Stimulated activated CD4-positive, alpha-beta T cell treated with anti-CD3 and anti-CD28 coated beads, Interleukin-4, amount 100 ng/mL, for 48 hours (primary cell): Measurements from ENCODE around the gene TEN1.

Source experiments
- DNase-seq, 2 donors: peaks; one replicate each; pipeline ENCODE4 v3.0.0-alpha.2; 2020; ENCODE audit warnings: low read depth in 2 of 2

The TEN1 gene

GRCh38 chr17:76005263-76006149 lies 26.5 kb downstream of the TEN1 start:
- peak; percentile 81 to 93 for DNase-seq

DNA sequence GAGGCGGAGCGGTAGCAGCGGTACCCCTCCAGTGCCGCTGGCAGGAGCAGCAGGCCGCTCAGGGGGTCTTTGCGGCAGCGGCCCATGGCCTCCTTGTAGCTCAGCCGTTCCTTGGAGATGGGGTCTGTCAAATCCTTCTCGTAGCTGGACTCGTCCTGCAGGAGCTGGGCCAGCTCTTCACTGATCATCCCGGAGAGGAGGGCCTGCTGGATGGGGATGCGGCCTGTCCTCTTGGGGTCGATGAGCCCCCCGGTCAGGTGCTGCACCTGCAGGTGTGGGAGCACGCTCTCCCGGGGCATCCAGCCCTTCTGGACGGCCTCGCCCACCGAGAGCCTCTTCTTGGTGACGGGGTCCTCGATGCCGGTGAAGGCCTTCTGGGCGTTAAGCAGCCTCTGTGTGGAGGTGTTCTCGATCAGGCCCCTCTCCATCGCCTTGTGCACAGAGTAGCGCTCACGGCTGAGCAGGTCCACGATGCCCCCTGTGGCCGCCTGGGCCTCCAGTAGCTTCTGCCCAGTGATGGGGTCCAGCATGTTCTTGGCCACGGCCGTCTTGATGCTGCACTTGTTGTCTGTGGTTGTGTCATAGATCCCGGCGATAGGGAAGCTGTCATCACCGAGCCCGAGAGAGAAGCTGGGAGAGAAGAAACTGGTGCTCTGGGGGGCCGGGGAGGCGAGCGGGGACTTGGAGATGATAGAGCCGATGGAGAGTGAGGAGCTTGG lies 28.2 kb downstream of the TEN1 start:
- DNase-seq = no peak

DNA sequence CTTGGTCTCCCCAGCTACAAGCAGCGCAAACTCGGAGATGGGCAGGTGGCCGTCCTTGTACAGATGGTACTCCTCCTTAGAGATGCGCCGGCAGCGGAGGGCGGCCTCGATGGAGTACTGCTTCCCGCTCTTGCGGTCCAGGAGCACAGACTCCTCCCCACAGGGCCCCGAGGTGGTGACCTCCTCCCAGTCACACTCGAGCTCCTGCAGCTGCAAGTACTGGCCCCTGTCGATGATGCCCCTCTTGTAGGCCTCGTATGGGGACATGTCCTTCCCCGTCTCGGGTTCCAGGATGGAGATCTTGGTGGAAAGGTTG lies 28.8 kb downstream of the TEN1 start:
- no peak for DNase-seq

- DNase-seq = no peak
Observed at GRCh38 chr17:76008208-76008607, 29.2 kb downstream of the TEN1 start.

DNA sequence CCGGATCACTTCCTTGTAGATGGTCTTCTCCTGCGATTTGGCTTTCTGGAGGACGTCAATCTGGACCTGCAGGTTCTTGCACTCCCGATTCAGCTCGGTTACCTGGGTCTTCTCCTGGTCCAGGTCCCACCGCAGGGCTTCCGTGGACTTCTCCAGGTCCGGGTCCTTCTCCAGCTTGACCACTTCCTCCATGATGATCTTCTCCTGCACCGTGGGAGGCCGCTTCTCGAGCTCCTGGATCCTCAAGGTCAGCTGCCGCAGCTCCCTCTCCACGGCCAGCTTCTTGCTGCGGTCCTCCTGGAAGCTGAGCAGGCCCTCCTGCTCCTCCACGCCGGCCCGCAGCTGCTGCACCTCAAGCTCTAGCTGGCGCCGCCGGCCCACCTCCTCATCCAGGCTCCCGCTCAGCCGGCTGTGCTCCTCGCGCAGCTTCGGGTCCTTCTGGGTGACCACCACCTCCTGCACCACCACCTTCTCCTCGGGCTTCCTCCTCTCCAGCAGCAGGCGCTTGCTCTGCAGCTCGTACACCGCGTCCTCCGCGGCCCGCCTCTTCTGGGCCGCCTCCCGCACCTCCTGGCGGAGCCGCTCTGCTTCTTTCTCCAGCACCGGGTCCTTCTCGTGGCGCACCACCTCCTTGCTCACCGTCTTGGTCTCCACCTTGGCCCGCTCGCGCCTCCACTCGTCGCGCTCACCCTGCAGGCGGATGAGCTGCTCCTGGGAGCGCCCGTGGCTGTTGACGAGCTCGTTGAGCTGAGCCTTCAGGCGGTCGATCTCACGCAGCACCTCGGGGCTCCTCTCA lies 29.8 kb downstream of the TEN1 start:
- DNase-seq = no peak

GRCh38 chr17:76009447-76009846 lies 30.4 kb downstream of the TEN1 start:
- DNase-seq = no peak

- no peak for DNase-seq
Observed at GRCh38 chr17:76009969-76010661, 31.1 kb downstream of the TEN1 start.

DNA sequence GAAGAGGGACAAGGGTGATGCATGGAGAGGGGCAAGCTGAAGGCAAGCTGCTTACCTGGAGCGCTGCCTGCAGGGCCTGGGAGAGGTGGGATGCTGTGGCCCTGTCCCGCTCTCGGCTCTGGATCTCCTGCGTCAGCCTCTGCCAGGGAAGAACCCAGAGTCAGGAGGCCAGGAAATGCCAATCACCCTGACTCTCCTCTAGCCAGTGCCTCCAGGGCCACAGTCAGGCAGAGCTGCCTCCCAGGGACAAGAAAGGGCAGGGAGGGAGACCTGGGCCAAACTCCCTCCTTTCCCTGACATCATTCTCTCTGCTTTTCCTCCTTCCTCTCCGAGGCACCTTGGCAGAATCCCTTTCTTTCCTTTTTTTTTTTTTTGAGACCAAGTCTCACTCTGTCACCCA lies 32.9 kb downstream of the TEN1 start:
- DNase-seq = no peak

DNA sequence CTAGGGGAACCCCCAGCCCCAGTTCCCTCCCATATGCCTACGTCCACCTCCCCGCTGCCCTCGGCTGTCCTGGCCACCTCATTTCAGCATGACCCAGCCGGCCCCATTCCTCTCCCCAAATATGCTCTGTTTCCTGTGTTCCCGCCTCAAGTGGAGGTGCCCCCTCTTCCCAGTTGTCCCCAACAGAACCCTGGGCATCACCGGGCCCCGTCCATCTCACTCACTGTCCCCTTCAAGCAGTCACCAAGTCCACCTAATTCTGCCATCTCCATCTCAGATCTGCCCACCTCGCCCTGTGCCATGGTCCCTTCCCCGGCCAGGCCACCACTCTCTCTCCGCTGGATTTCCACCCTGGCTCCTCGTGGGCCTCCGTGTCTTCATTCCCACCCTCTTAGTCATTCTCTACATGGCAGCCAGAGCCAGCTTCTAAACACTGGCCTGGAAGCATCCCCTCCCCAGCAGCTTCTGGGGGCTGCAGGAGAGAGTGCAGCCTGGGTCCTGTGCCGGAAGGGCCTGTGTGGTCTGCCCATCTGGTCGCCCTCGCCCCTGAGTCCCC lies 34.4 kb downstream of the TEN1 start:
- no peak for DNase-seq

DNA sequence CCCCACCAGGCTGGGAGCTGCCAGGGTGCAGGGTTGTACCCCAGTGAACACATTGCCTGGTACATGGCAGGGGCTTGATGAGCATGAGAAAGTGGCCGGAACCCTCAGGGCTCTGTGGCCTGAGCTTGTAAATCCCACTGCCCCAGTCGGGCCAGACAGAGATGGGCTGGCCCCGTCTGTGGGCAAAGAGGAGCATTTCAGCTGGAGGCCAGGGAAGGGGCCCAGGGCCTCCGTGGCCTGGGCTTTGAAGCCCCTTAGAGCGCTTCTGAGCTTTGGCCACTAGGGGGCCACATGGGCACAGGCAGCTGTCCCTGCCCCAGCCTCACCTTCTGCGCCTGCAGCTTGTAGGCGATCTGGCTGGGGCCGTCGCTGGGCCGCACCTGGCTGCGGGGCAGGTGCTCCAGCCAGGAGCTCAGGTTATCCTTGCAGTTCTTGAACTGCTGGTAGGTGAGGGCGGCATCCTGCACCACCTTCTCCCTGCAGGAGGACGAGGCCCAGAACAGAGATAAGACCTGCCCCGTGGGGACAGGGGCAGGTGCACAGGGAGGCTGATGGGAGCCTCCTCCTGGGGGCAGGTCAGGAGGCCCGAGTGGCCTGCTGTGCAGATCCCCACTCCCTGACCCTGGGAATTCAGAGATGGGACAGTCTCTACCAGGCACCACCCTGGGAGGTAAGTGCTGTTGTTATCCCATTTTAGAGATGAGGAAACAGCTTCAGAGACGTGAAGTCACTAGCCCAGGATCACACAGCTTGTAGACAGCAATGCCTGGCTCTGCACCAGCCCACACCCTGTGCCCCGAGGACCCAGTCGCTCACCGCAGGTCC lies 35.3 kb downstream of the TEN1 start:
- DNase-seq = peak; percentile 66

DNA sequence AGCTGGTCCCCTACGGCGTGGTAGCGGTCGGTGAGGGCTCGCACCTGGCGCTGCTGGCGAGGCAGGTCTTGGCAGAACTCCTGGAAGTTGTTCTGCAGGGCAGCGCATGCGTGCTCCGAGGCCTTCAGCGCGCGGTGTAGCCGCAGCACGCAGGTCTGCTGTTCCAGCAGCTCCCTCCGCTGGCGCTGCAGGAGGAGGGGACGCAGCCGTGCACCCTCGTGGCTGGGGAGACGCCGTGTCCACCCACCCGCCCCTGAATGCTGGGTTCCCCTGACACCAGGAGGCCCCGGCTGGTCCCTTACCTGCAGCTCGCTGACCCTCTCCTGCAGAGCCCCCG lies 35.9 kb downstream of the TEN1 start:
- DNase-seq = no peak

GRCh38 chr17:76017481-76018339 lies 38.7 kb downstream of the TEN1 start:
- DNase-seq = no peak

- DNase-seq = no peak
Observed at GRCh38 chr17:76018340-76018680, 39.3 kb downstream of the TEN1 start.

- DNase-seq = no peak
Observed at GRCh38 chr17:76018801-76019200, 39.8 kb downstream of the TEN1 start.

DNA sequence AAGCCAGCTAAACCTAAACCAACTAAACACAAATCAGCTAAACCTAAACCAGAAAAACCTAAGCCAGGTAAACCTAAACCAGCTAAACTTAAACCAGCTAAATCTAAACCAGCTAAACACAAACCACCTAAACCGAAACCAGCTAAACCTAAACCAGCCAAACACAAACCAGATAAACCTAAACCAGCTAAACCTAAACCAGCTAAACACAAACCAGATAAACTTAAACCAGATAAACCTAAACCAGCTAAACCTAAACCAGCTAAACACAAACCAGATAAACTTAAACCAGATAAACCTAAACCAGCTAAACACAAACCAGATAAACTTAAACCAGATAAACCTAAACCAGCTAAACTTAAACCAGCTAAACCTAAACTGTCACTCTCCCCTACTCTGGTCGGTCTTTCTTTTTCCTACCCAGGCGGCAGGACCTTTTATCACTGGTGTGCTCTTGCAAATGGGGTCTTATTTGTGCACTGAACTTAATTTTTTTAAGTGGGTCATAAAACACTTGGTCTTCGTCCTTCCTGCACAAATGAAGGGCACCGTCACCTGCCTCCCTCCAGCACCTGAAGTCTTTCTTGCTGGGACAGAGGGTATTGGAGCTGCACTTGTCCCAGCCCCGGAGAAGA lies 40.9 kb downstream of the TEN1 start:
- no peak for DNase-seq

DNA sequence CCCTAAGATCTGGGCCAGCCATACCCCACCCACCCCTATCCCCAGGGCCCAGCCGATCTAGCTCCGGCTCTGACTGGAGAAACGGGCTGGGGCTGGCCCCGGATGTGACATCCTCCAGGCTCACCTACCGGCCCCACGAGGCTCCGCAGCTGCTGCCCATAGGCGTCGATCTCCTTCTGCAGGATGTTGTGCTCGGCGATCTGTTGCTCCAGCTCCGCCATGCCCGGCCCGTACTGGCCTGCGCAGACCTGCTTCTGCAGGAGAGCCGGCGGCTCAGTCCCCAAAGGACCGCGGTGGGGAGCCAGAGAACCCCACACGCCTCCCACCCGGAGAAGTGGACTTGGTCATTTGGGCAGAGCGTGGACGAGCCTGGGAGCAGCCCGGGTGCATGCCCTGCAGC lies 43.2 kb downstream of the TEN1 start:
- DNase-seq = no peak

DNA sequence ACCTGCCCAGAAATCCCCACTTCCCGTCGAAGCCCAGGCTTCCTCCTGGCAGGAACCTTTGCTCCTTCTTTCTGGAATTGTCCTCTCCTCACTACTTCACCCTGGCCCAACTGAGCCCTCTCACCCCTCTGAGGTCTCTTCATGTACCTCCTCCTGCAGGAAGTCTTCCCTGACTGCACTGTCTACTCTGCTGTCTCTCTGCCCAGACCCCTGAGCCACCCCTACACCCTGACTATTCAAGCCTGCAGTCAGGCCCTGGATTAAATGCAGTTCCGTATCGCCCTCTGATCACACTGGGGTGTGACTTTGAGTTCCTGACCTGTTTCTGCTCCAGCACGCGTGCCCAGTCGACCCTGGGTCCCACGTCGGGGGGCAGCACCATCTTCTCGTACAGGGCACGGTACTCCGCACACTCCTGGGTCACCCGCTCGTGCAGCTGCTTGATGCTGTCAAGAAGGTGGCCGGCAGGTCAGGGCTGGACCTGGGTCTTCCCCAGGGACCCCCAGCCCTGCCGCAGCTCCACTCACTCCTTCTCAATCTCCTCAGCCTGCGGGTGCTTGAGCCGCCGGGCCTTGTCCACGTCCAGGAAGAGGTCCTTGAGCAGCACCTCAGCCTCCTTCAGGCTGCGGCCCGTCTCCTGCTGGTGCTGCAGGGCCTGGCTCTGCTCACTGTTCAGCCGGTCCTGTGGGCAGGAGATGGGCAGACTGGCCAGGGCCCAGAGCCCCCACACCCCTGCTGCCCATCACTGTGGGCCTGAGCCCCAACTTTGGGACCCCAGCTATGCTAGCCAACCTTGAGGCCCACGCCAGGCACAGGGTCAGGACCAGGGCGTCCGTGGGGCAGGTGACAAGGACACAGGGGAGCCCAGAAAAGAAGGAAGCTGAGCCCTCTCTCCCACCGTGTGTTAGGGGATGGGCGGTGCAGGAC lies 44.2 kb downstream of the TEN1 start:
- DNase-seq = no peak

- no peak for DNase-seq
Observed at GRCh38 chr17:76023900-76024237, 44.8 kb downstream of the TEN1 start.

DNA sequence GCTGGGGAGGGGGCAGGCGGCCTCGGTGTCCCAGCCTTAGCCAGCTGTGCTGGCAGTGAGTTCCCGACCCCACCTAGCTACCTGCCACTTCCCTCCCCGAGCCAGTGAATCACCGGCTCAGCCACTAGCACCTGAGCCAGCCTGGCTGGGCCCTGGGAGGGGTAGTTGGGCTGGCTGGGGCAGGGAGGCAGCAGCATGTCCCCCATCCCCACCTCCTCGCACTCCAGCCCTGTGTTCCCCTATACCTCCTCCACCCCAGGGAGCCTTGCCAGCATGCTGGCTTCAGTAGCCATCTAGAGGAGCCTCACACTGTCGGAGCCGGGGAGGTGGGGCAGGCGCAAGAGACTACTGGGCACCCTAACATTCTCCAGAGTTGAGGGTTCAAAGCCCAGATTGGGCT lies 45.3 kb downstream of the TEN1 start:
- no peak for DNase-seq
